ENCODE results near the gene TLR1.

The TLR1 gene

DNA sequence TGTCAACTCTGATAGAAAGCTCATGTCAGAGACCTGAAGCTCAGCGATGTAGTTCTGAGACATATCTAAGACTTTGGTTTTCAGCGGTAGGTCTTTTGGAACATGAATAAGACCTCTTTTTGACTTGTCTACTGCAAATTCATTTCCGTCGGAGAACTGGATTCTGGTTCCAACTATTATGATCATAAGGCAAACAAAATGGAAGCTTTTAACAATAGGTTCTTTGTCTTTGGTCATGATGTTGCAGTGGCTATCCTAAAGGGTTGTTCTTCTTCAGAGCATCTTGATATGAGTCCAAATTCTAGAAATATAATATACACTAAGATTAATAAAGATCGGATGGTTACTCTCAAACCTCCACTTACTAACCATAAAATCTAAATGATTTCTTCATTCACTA lies 24.6 kb upstream of the TLR1 start:
- TF ChIP-seq, protein P1, sequence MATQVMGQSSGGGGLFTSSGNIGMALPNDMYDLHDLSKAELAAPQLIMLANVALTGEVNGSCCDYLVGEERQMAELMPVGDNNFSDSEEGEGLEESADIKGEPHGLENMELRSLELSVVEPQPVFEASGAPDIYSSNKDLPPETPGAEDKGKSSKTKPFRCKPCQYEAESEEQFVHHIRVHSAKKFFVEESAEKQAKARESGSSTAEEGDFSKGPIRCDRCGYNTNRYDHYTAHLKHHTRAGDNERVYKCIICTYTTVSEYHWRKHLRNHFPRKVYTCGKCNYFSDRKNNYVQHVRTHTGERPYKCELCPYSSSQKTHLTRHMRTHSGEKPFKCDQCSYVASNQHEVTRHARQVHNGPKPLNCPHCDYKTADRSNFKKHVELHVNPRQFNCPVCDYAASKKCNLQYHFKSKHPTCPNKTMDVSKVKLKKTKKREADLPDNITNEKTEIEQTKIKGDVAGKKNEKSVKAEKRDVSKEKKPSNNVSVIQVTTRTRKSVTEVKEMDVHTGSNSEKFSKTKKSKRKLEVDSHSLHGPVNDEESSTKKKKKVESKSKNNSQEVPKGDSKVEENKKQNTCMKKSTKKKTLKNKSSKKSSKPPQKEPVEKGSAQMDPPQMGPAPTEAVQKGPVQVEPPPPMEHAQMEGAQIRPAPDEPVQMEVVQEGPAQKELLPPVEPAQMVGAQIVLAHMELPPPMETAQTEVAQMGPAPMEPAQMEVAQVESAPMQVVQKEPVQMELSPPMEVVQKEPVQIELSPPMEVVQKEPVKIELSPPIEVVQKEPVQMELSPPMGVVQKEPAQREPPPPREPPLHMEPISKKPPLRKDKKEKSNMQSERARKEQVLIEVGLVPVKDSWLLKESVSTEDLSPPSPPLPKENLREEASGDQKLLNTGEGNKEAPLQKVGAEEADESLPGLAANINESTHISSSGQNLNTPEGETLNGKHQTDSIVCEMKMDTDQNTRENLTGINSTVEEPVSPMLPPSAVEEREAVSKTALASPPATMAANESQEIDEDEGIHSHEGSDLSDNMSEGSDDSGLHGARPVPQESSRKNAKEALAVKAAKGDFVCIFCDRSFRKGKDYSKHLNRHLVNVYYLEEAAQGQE (IDR thresholded peaks at IDR 0.05; ENCODE audit: insufficient replicate concordance, low read depth) = no peak
- TF ChIP-seq SPI1 (IDR thresholded peaks at IDR 0.05; ENCODE audit: borderline replicate concordance, low read depth) = no peak
- TF ChIP-seq, protein P2, sequence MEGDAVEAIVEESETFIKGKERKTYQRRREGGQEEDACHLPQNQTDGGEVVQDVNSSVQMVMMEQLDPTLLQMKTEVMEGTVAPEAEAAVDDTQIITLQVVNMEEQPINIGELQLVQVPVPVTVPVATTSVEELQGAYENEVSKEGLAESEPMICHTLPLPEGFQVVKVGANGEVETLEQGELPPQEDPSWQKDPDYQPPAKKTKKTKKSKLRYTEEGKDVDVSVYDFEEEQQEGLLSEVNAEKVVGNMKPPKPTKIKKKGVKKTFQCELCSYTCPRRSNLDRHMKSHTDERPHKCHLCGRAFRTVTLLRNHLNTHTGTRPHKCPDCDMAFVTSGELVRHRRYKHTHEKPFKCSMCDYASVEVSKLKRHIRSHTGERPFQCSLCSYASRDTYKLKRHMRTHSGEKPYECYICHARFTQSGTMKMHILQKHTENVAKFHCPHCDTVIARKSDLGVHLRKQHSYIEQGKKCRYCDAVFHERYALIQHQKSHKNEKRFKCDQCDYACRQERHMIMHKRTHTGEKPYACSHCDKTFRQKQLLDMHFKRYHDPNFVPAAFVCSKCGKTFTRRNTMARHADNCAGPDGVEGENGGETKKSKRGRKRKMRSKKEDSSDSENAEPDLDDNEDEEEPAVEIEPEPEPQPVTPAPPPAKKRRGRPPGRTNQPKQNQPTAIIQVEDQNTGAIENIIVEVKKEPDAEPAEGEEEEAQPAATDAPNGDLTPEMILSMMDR (IDR thresholded peaks at IDR 0.05; ENCODE audit: insufficient read depth, low read length) = no peak
- H3K4me3 ChIP-seq (replicated peaks; ENCODE audit: insufficient read depth, low read length) = no peak overlapping the region
- DNase-seq (ENCODE audit: low read depth in 1 of 2, low spot score in 1 of 2) = no peak
- no peaks in the 10 kb centered on the region for H3K27me3 ChIP-seq (ENCODE audit: insufficient read depth, poor library complexity, severe bottlenecking)
- no peak overlapping the region for H3K27ac ChIP-seq (replicated peaks)

DNA sequence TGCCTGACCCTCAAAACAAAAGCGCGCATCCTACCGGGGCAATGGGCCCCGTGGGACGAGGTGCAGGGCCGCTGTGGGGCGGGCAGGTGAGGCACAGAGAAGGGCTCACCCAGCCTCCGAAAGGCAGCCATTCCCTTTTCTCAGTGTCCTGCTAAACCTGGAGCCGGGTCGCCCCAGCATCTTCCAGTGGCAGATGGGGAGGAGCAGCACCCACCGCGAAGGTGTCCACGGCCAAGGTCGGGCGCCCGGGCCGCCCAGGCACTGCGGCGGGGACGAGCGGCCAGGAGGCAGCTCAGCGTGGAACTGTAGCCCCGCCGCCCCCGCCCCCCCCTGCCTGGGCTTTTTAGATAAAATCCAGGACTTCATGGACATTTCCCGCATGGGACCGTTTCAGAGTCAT lies 19.2 kb upstream of the TLR1 start:
- H3K27ac ChIP-seq (replicated peaks) = no peak overlapping the region

DNA sequence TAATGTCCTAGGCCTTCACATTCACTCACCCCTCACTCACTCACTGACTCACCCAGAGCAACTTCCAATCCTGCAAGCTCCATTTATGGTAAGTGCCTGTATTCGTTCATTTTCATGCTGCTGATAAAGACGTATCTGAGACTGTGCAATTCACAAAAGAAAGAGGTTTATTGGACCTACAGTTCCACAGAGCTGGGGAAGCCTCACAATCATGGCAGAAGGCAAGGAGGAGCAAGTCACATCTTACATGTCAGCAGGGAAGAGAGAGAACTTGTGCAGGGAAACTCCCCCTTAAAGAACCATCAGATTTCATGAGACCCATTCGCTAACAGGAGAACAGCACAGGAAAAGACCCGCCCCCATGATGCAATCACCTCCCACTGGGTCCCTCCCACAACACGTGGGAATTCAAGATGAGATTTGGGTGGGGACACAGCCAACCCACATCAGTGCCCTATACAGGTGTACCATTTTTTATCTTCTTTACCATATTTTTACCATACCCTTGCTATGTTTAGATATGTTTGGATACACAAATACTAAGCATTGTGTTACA lies 18.2 kb upstream of the TLR1 start:
- Histone ChIP-seq H3K27ac (replicated peaks) (no peak overlapping the region), H3K4me3 (replicated peaks; ENCODE audit: insufficient read depth, low read length) (no peak overlapping the region), H3K27me3 (ENCODE audit: insufficient read depth, poor library complexity, severe bottlenecking) (no peaks in the 10 kb centered on the region)
- DNase-seq (ENCODE audit: low read depth in 1 of 2, low spot score in 1 of 2) = no peak
- TF ChIP-seq GABPA (IDR thresholded peaks at IDR 0.05; ENCODE audit: low read depth) (no peak), POLR2AphosphoS5 (IDR thresholded peaks at IDR 0.05; ENCODE audit: low read depth) (no peak), SPI1 (IDR thresholded peaks at IDR 0.05; ENCODE audit: borderline replicate concordance, low read depth) (no peak)
- TF ChIP-seq, protein P1 (IDR thresholded peaks at IDR 0.05; ENCODE audit: insufficient replicate concordance, low read depth) = no peak
- TF ChIP-seq, protein P2 (IDR thresholded peaks at IDR 0.05; ENCODE audit: insufficient read depth, low read length) = no peak

More for the DNA sequence above, 19.2 kb upstream of the TLR1 start:
- Histone ChIP-seq H3K27me3 (ENCODE audit: insufficient read depth, poor library complexity, severe bottlenecking) (no peaks in the 10 kb centered on the region), H3K4me3 (replicated peaks; ENCODE audit: insufficient read depth, low read length) (no peak overlapping the region)
- DNase-seq (ENCODE audit: low read depth in 1 of 2, low spot score in 1 of 2) = no peak
- TF ChIP-seq SPI1 (IDR thresholded peaks at IDR 0.05; ENCODE audit: borderline replicate concordance, low read depth) = no peak
- TF ChIP-seq, protein P2 (IDR thresholded peaks at IDR 0.05; ENCODE audit: insufficient read depth, low read length) = no peak
- TF ChIP-seq POLR2AphosphoS5 (IDR thresholded peaks at IDR 0.05; ENCODE audit: low read depth) = no peak
- TF ChIP-seq GABPA (IDR thresholded peaks at IDR 0.05; ENCODE audit: low read depth) = no peak
- TF ChIP-seq, protein P1 (IDR thresholded peaks at IDR 0.05; ENCODE audit: insufficient replicate concordance, low read depth) = no peak
